ENCODE data around the gene COL19A1. TPM values are rescaled to one million over a fixed set of nuclear protein-coding genes. Genes with fewer than 3 reads are reported as not detected.
"Not testable (repeated sequence)": the region's sequence is repeated elsewhere in the genome, so short reads cannot be mapped to it uniquely, and the experiment has no call there.

The COL19A1 gene
- total RNA-seq (2014; rRNA removed; shearing (Covaris generic)) = 0.12 TPM in 1 of 2 replicates, not detected in the other
- 0.05 and 0.86 TPM in 2 replicates for polyA plus RNA-seq (2014; cell fraction: nucleus; rRNA removed)

DNA sequence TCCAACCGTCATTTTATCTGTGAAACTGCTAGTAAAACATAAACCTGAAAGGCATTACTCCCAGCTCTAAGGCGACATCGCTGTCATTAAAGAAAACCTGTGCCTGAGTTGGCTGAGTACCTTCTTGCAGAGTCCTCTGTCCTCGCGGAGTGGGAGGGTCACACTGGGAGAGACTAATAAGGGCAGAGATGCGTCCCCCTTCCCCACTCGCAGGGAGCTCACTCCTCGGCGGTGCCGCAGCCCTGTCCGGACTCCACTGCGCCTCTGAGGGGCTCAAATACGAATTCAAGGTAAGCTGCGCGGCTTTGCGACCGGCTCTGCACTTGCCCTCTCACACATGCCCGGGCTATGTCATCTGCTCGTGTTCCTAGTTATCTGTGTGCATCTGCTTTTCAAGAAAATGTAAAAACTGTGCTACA, at the start of gene COL19A1:
Gene COL19A1, plus strand, starts transcription at position 206 of the 419 bp plus-strand sequence. CDS start 13,012 bp downstream, outside the sequence.
- DNase-seq (ENCODE audit: extremely low read depth, low read depth) = no peak

DNA sequence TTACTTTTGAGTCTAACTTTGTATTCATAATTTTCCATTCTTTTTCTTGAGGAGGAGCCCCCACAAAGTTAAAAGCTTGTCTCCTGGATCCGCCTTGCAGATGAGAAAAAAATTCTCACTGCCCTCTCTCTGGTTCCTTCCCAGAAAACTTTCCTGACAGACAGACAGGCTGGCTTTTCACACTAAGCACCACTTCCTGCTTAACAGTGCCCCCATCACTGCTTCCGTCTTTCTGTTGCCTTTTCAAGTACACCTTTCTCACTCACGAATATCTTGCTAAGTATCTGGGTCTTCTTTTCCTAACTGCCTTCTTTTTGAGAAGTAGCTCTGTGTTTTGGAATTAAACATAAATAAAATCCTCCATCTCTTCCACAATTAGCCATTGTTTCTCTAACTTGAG, 49.8 kb upstream of the COL19A1 start:
- DNase-seq (ENCODE audit: extremely low read depth, low read depth) = no peak

DNA sequence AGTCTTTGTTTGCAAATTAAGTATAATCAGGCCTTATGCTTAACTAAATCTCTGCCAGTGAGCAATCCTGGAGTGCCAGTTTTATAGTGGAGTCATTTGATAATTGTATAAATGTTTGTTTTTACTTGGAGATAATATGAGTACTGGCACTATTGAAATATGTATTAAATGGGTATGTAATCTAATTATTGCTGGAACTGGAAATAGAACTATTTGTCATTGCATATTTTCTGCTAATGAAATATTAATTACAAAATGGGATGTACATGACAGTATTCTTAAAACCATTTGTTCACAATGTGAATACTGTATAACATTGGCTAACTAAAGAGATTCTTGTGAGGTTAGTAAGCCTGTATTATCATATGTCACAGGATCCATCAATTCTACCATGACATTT, 49.0 kb upstream of the COL19A1 start:
- no peak for DNase-seq (ENCODE audit: extremely low read depth, low read depth)

GRCh38 chr6:69818223-69818930, 48.0 kb upstream of the COL19A1 start:
- no peak for DNase-seq (ENCODE audit: extremely low read depth, low read depth)

DNA sequence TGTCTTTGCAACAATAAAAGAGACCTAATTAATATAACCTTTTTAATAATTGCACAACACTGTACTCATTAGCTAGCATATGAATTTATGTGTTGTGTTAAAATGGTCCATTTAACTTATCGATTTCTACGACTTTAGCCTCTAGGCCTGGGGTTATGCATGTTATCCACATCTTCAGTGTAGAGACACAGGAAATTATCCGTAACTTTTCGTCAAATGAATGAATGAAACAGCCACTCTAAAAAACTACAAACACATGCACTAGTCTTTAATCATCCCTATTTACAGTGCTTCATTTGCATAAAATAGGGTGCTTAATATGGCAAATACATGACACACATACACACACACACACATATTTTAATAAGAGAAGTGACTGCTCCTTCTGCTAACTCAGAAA, 47.2 kb upstream of the COL19A1 start:
- no peak for DNase-seq (ENCODE audit: extremely low read depth, low read depth)

DNA sequence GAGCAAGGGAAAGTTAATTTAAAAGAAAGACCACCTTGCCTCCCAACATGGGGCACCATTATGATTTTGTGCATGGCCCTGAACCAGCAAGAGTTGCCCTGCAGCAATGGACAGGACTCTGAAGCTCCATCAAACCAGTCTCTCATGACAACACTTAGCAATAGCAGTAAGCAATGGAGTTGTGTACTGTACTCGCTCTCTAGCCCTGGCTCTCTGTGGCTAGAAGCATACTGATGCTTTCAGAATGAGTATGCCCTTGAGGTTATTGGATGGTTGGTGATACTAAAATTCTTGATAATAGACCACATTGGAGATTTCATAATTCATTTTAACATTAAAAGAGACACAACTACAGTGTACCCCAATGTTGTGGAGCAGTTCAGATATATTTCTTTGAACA, 46.3 kb upstream of the COL19A1 start:
- no peak for DNase-seq (ENCODE audit: extremely low read depth, low read depth)

GRCh38 chr6:69820438-69820837, 45.9 kb upstream of the COL19A1 start:
- DNase-seq (ENCODE audit: extremely low read depth, low read depth) = no peak

GRCh38 chr6:69824355-69824754, 42.0 kb upstream of the COL19A1 start:
- DNase-seq (ENCODE audit: extremely low read depth, low read depth) = not testable (repeated sequence)

- no peak for DNase-seq (ENCODE audit: extremely low read depth, low read depth)
These were observed 40.5 kb upstream of the COL19A1 start for GRCh38 chr6:69825904-69826303.

GRCh38 chr6:69827276-69827893, 39.0 kb upstream of the COL19A1 start:
- no peak for DNase-seq (ENCODE audit: extremely low read depth, low read depth)

DNA sequence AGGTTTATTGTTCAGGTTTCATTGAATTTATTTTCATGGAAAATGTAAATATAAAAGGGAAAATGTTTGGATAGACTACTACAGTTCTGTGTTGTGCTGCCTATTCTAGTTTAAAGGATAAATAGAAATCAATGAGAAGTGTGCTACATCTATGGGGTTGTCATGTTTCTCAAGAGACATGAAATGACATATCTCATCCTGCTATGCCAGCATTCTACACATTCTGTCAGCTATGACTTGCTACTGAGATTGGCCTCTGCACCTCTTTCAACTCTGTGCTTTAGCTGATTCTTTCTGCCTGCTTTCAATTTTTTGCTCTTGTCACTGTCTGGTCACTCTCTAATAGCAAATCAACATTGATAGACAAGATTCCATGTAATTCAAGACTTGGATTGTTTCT, 33.8 kb upstream of the COL19A1 start:
- no peak for DNase-seq (ENCODE audit: extremely low read depth, low read depth)

DNA sequence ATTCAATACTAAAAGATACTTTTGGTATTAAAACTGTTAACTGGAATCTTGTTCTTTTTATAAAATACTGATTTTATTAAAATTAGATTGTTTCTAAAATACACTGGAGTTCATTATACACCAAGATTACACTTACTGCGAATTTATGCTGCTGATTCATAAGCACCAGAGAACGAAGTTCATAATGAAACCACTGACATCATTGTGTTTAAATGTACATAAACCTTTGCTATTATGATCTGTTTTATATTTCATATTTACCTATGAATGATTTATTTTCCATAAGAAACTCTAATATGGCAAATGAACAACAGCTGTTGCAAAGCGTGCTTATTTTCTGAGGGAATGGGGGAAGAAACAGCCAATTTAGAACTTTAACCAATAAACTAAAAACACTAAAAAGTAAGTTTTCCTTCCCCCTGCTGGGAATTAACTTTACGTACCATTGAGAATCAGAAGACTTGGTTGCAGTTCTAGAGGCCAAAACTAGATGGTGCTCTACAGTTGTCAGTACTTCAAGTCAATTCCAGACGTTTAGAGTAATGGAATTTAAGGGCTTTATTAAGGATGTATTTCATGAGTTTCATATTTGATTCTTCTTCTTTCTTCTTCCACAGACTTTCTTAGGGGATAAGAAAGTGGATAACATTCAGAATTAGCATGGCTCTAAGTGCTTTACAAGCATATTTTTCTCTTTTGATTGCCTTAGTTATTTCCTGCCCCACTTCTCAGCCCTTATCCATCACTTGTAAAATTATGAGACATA, 30.8 kb upstream of the COL19A1 start:
- DNase-seq (ENCODE audit: extremely low read depth, low read depth) = peak; percentile 32

DNA sequence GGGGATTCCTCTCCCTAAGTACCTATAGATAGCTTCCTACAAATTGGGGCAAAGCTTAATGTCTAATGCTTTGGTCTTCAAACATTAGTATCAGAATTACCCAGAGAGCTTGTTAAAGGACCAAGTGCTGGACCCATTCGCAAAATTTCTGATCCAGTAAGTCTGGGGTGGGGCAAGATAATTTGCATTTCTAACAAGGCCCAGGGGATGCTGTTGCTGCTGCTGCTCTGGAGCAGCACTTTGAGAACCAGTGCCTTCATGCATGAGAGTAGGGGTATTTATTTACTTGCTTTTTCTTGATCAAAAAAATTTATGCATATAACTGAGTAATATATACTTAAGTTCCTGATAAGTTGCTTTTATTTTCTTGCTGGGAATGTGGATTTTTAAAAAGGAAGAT, 24.5 kb upstream of the COL19A1 start:
- DNase-seq (ENCODE audit: extremely low read depth, low read depth) = no peak

GRCh38 chr6:69843189-69843588, 23.2 kb upstream of the COL19A1 start:
- no peak for DNase-seq (ENCODE audit: extremely low read depth, low read depth)

- no peak for DNase-seq (ENCODE audit: extremely low read depth, low read depth)
These were observed 20.0 kb upstream of the COL19A1 start for GRCh38 chr6:69846312-69846711.

GRCh38 chr6:69846770-69847491, 19.4 kb upstream of the COL19A1 start:
- DNase-seq (ENCODE audit: extremely low read depth, low read depth) = no peak

- DNase-seq (ENCODE audit: extremely low read depth, low read depth) = no peak
These were observed 18.9 kb upstream of the COL19A1 start for GRCh38 chr6:69847492-69847788.

GRCh38 chr6:69848552-69848951, 17.8 kb upstream of the COL19A1 start:
- no peak for DNase-seq (ENCODE audit: extremely low read depth, low read depth)

GRCh38 chr6:69852706-69853105, 13.7 kb upstream of the COL19A1 start:
- no peak for DNase-seq (ENCODE audit: extremely low read depth, low read depth)

DNA sequence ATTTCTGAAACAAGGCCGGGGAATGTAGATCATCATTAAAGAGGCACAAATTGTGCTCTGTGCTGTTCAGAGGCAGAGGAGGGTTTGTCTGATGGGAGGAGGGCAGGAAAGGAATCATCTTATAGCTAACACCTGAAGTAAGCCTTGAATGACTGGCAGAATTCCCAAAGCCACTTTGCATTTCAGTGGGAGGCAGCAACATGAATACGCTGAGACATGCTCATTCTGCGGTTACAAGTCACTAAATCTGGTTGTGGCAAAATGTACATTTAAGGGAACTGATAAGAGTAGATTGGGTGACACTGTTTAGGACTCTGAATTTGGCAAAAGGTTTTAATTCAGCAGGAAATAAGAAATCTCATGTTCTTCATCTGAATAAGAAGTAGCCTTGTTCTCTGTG, 4.4 kb upstream of the COL19A1 start:
- DNase-seq (ENCODE audit: extremely low read depth, low read depth) = no peak

- DNase-seq (ENCODE audit: extremely low read depth, low read depth) = no peak
These were observed 2.6 kb upstream of the COL19A1 start for GRCh38 chr6:69863766-69864165.

Data from NCI-H460 (cell line).